HCT116 (cell line): ENCODE results near the gene NDUFB3. TPM values are rescaled to one million over a fixed set of nuclear protein-coding genes. Genes with fewer than 3 reads are reported as not detected.
A peak's percentile ranks its signal among the peaks of the same experiment; 100 is the strongest.
"Not testable (repeated sequence)": the region's sequence is repeated elsewhere in the genome, so short reads cannot be mapped to it uniquely, and the experiment has no call there.

Experiments
- ATAC-seq: fragments of 200-7000 bp; cut with Tn5 transposase; 2 replicates; pipeline ENCODE4 v1.9.1; 2020; ENCODE audit warnings: mild to moderate bottlenecking, moderate library complexity
- BruUV-seq: library from RNA; stranded (reverse); fragments of 400-500 nt; replicated peaks from 2 replicates; lab custom pipeline; 2021; lab: Mats Ljungman, UMichigan
- CTCF ChIA-PET: fragments of 300-600 bp; sonication (Branson Sonifier 250); formaldehyde crosslinking; loops from one replicate; lab custom pipeline; 2021; ENCODE audit warnings: antibody characterized with exemption; lab: Charles Lee
- POLR2A ChIA-PET: fragments of 300-600, 350-600 bp; sonication (Branson Sonifier 250); formaldehyde crosslinking; loops from one replicate; lab custom pipeline; 2021; ENCODE audit warnings: antibody characterized with exemption; lab: Charles Lee
- RAD21 ChIA-PET, 2 experiments: fragments of 300-600 bp; sonication (Branson Sonifier 250); formaldehyde crosslinking; loops; one replicate each; lab custom pipeline; 2023; ENCODE audit warnings: low total read pairs in 2 of 2; ENCODE audit not compliant: uncharacterized antibody in 2 of 2, unreplicated experiment in 2 of 2, low non-redundant PET in 1 of 2; lab: Charles Lee
- DNase-seq: peaks from one replicate; pipeline ENCODE4 v3.0.0-alpha.2; 2010; ENCODE audit warnings: low read depth, low spot score
- H2AFZ ChIP-seq: fragments of 200-600 bp; shearing (Covaris generic), sonication (generic); 2 replicates; pipeline ENCODE4 v1.6.1; 2017; ENCODE audit warnings: low read depth, mixed run types, mixed read lengths, antibody characterized with exemption, low read length; ENCODE audit not compliant: poor library complexity, severe bottlenecking
- H3K27ac ChIP-seq: 2 replicates; pipeline ENCODE4 v1.5.1; 2012; ENCODE audit warnings: low read depth, low read length
- H3K27me3 ChIP-seq: fragments of 200-600 bp; sonication (generic); 2 replicates; pipeline ENCODE4 v1.6.1; 2016; ENCODE audit warnings: mixed run types, low read length, mixed read lengths; ENCODE audit not compliant: insufficient read depth
- H3K36me3 ChIP-seq, 2 experiments: fragments of 200-500 bp in 1 of 2; fragments of 200-600 bp in 1 of 2; sonication (Bioruptor generic) in 1 of 2; sonication (generic) in 1 of 2; 2 replicates each; pipeline versions ENCODE4 v1.5.1 to v1.6.1; 2014 to 2016; ENCODE audit warnings: low read length in 2 of 2, inconsistent platforms in 1 of 2, mixed read lengths in 1 of 2, mixed run types in 1 of 2; ENCODE audit not compliant: insufficient read depth in 2 of 2, control insufficient read depth in 1 of 2
- H3K4me1 ChIP-seq, 2 experiments: fragments of 200-600 bp in 1 of 2; sonication (generic) in 1 of 2; 2 replicates each; pipeline versions ENCODE4 v1.5.1 to v1.6.1; 2012 to 2017; ENCODE audit warnings: low read length in 2 of 2, inconsistent platforms in 1 of 2, mild to moderate bottlenecking in 1 of 2, mixed read lengths in 1 of 2, mixed run types in 1 of 2, moderate library complexity in 1 of 2; ENCODE audit not compliant: insufficient read depth in 2 of 2, control insufficient read depth in 1 of 2
- H3K4me2 ChIP-seq: fragments of 200-600 bp; sonication (generic); 2 replicates; pipeline ENCODE4 v1.6.1; 2017; ENCODE audit warnings: mixed run types, low read length, mixed read lengths
- H3K4me3 ChIP-seq, 2 experiments: fragments of 200-600 bp in 1 of 2; sonication (generic) in 1 of 2; replicated peaks in 1 of 2; 2 replicates each; pipeline ENCODE4 v1.5.1; 2011 to 2016; ENCODE audit warnings: low read length in 2 of 2, control low read depth in 1 of 2, low read depth in 1 of 2, mild to moderate bottlenecking in 1 of 2, mixed read lengths in 1 of 2, mixed run types in 1 of 2
- H3K79me2 ChIP-seq: fragments of 200-600 bp; sonication (generic); 2 replicates; pipeline ENCODE4 v1.6.1; 2017; ENCODE audit warnings: mild to moderate bottlenecking, mixed run types, low read length, moderate library complexity, mixed read lengths; ENCODE audit not compliant: insufficient read depth
- H3K9ac ChIP-seq: fragments of 200-600 bp; sonication (generic); 2 replicates; pipeline ENCODE4 v1.6.1; 2016; ENCODE audit warnings: low read length, mixed read lengths
- H3K9me2 ChIP-seq: fragments of 200-600 bp; sonication (generic), shearing (Covaris generic); 2 replicates; pipeline ENCODE4 v1.6.1; 2017; ENCODE audit warnings: mixed run types, mild to moderate bottlenecking, moderate library complexity; ENCODE audit not compliant: insufficient read depth
- H3K9me3 ChIP-seq, 2 experiments: fragments of 200-500 bp in 1 of 2; fragments of 200-600 bp in 1 of 2; sonication (Bioruptor generic) in 1 of 2; sonication (generic) in 1 of 2; 2 replicates each; pipeline ENCODE4 v1.6.1; 2014 to 2017; ENCODE audit warnings: low read length in 2 of 2, mixed read lengths in 2 of 2, inconsistent platforms in 1 of 2, low read depth in 1 of 2, mild to moderate bottlenecking in 1 of 2, mixed run types in 1 of 2, moderate library complexity in 1 of 2; ENCODE audit not compliant: control insufficient read depth in 1 of 2, insufficient read depth in 1 of 2
- H4K20me1 ChIP-seq: fragments of 200-600 bp; sonication (generic), shearing (Covaris generic); 2 replicates; pipeline ENCODE4 v1.6.1; 2017; ENCODE audit warnings: mixed run types, mild to moderate bottlenecking, moderate library complexity; ENCODE audit not compliant: insufficient read depth
- ATF3 ChIP-seq: IDR thresholded peaks from 2 replicates; pipeline ENCODE4 v1.6.1; 2012
- CBX3 ChIP-seq: IDR thresholded peaks from 2 replicates; pipeline ENCODE4 v1.6.1; 2012; ENCODE audit warnings: low read depth
- CEBPB ChIP-seq: IDR thresholded peaks from 2 replicates; pipeline ENCODE4 v1.6.1; 2012; ENCODE audit warnings: low read depth
- CTCF ChIP-seq, 3 experiments: fragments of 200-600 bp in 1 of 3; sonication (generic) in 1 of 3; IDR thresholded peaks in 2 of 3; conservative IDR thresholded peaks in 1 of 3; 2 replicates each; pipeline ENCODE4 v1.5.1; 2012 to 2017; ENCODE audit warnings: low read depth in 2 of 3, low read length in 2 of 3, antibody characterized with exemption in 1 of 3, borderline replicate concordance in 1 of 3, control low read depth in 1 of 3, mild to moderate bottlenecking in 1 of 3, mixed read lengths in 1 of 3, mixed run types in 1 of 3, moderate library complexity in 1 of 3; ENCODE audit not compliant: insufficient read depth in 1 of 3
- EZH2 ChIP-seq: fragments of 200-600 bp; sonication (generic); IDR thresholded peaks from 2 replicates; pipeline ENCODE4 v1.6.1; 2017; ENCODE audit warnings: antibody characterized with exemption, mixed run types
- FOSL1 ChIP-seq: IDR thresholded peaks from 2 replicates; pipeline ENCODE4 v1.6.1; 2012; ENCODE audit warnings: low read depth
- MAX ChIP-seq: IDR thresholded peaks from 2 replicates; pipeline ENCODE4 v1.6.1; 2012
- POLR2A ChIP-seq: IDR thresholded peaks from 2 replicates; pipeline ENCODE4 v1.7.0; 2011; ENCODE audit warnings: borderline replicate concordance; ENCODE audit not compliant: insufficient read depth, insufficient read length; ENCODE audit errors: extremely low read depth
- POLR2AphosphoS5 ChIP-seq: IDR thresholded peaks from 2 replicates; pipeline ENCODE4 v1.6.1; 2011; ENCODE audit warnings: mild to moderate bottlenecking, low read depth, low read length, moderate library complexity
- SIN3A ChIP-seq: IDR thresholded peaks from 2 replicates; pipeline ENCODE4 v1.6.1; 2012; ENCODE audit warnings: low read depth
- SP1 ChIP-seq: IDR thresholded peaks from 2 replicates; pipeline ENCODE4 v1.6.1; 2012; ENCODE audit warnings: low read depth
- SRF ChIP-seq: IDR thresholded peaks from 2 replicates; pipeline ENCODE4 v1.6.1; 2012; ENCODE audit warnings: low read depth
- intact Hi-C: fragments of 100-400 bp; cut with micrococcal nuclease; formaldehyde crosslinking; loops from 2 replicates; pipeline ENCODE4 v1.10.0; 2022
- total RNA-seq: library from RNA; stranded (reverse); gene quantifications from one replicate; pipeline ENCODE4 v1.2.1, GENCODE V29; 2021; ENCODE audit not compliant: unreplicated experiment

Gene NDUFB3
- total RNA-seq, 1 experiment from 2014 or later = 94.6 TPM

GRCh38 chr2:201071479-201072200, at the start of gene NDUFB3, which contains the start of gene HYCC2 (continued):
- TF ChIP-seq CTCF (IDR thresholded peaks at IDR 0.05 in 2 of 3, conservative IDR thresholded peaks at IDR 0.05 in 1 of 3; ENCODE audit: borderline replicate concordance in 1 of 3, insufficient read depth in 1 of 3, low read depth in 2 of 3, low read length in 2 of 3) (0 out of 6 replicates have a peak, but pooled peaks of 2 of the 3 experiments have one; percentile 10 to 11), POLR2AphosphoS5 (peak; percentile 79), CEBPB (no peak)
- TF ChIP-seq, all 23 proteins: peak for 12

- no peak overlapping the region for H3K27ac ChIP-seq
- H3K4me3 ChIP-seq = no peak overlapping the region
- TF ChIP-seq SRF = no peak
- TF ChIP-seq POLR2A = no peak
- no peak for TF ChIP-seq EZH2
- TF ChIP-seq ATF3 = no peak
- TF ChIP-seq MAX = no peak
- no peak for TF ChIP-seq SIN3A
- no peak for TF ChIP-seq CBX3
- TF ChIP-seq SP1 = no peak
- no peak for TF ChIP-seq FOSL1
- H3K4me2 ChIP-seq = no peak overlapping the region
- RAD21 ChIA-PET = no interaction called here
- no peaks in the 10 kb centered on the region for H3K9me3 ChIP-seq
- no TSS peak for BruUV-seq
- no peak overlapping the region for H3K9ac ChIP-seq
- H3K27me3 ChIP-seq = no peaks in the 10 kb centered on the region
- H3K36me3 ChIP-seq = no peaks in the 10 kb centered on the region
- intact Hi-C loops = no loop called here
- ATAC-seq (no peak), DNase-seq (no peak)
- POLR2A ChIA-PET = no interaction called here
- H2AFZ ChIP-seq = no peak overlapping the region
- H3K9me2 ChIP-seq = no peaks in the 10 kb centered on the region
- H3K79me2 ChIP-seq = peaks cover 7% of the 10 kb centered on the region
- H4K20me1 ChIP-seq = no peaks in the 10 kb centered on the region
- CTCF ChIA-PET = no interaction called here
- no peaks in the 10 kb centered on the region for H3K4me1 ChIP-seq
These were observed 47.3 kb upstream of the NDUFB3 start for GRCh38 chr2:201024518-201024917.

- H3K9me3 ChIP-seq, ATAC-seq, H3K27me3 ChIP-seq, H3K36me3 ChIP-seq, H3K79me2 ChIP-seq, H3K4me3 ChIP-seq, H3K27ac ChIP-seq, RAD21 ChIA-PET, H3K9me2 ChIP-seq, H3K4me1 ChIP-seq, CTCF ChIA-PET, DNase-seq, H3K4me2 ChIP-seq, H3K9ac ChIP-seq, POLR2A ChIA-PET, H2AFZ ChIP-seq, intact Hi-C loops, BruUV-seq, H4K20me1 ChIP-seq: not testable (repeated sequence)
These were observed 37.4 kb upstream of the NDUFB3 start for GRCh38 chr2:201034355-201034754.
